GM18870 (cell line): ENCODE data around the gene CUEDC2.
A peak's percentile ranks its signal among the peaks of the same experiment; 100 is the strongest.

Source experiments
- ATAC-seq: cut with Tn5 transposase; IDR thresholded peaks from one replicate; pipeline ENCODE4 v1.9.1; 2021; ENCODE audit warnings: moderate library complexity; ENCODE audit not compliant: unreplicated experiment

CUEDC2 gene

GRCh38 chr10:102426803-102427287 lies 5.5 kb downstream of the CUEDC2 start:
- ATAC-seq: no peak

GRCh38 chr10:102425444-102425843 lies 6.9 kb downstream of the CUEDC2 start:
- no peak for ATAC-seq

- ATAC-seq: no peak
These were observed 7.5 kb downstream of the CUEDC2 start for GRCh38 chr10:102424916-102425315.

- no peak for ATAC-seq
These were observed 8.2 kb downstream of the CUEDC2 start for GRCh38 chr10:102424145-102424544.

GRCh38 chr10:102423372-102423968 lies 8.9 kb downstream of the CUEDC2 start:
- no peak for ATAC-seq

GRCh38 chr10:102422545-102423129 lies 9.7 kb downstream of the CUEDC2 start:
- ATAC-seq: no peak

- peak; percentile 1 for ATAC-seq
These were observed 10.4 kb downstream of the CUEDC2 start for GRCh38 chr10:102421757-102422512.

GRCh38 chr10:102421507-102421756 lies 10.9 kb downstream of the CUEDC2 start:
- no peak for ATAC-seq

- ATAC-seq: peak; percentile 67
These were observed 11.5 kb downstream of the CUEDC2 start, which contains the start of gene FBXL15 for GRCh38 chr10:102420714-102421506. Gene FBXL15, plus strand, starts transcription at chr10:102420836. Its CDS starts 294 bp downstream, at chr10:102421130.

- ATAC-seq: no peak
These were observed 12.1 kb downstream of the CUEDC2 start for GRCh38 chr10:102420181-102420713.

GRCh38 chr10:102419269-102420180 lies 12.8 kb downstream of the CUEDC2 start:
- ATAC-seq: no peak

- ATAC-seq: no peak
These were observed 13.6 kb downstream of the CUEDC2 start, which contains the start of gene PSD for GRCh38 chr10:102418622-102419268. Gene PSD, minus strand, starts transcription at chr10:102418785. Its CDS starts 1,747 bp downstream, at chr10:102417038.

GRCh38 chr10:102416695-102417094 lies 15.7 kb downstream of the CUEDC2 start:
- no peak for ATAC-seq

- ATAC-seq: no peak
These were observed 16.1 kb downstream of the CUEDC2 start for GRCh38 chr10:102416283-102416682.

- ATAC-seq: no peak
These were observed 17.6 kb downstream of the CUEDC2 start for GRCh38 chr10:102414749-102415148.

- ATAC-seq: no peak
These were observed 18.4 kb downstream of the CUEDC2 start for GRCh38 chr10:102413806-102414561.

- ATAC-seq: no peak
These were observed 19.2 kb downstream of the CUEDC2 start for GRCh38 chr10:102413053-102413705.

GRCh38 chr10:102412293-102412692 lies 20.1 kb downstream of the CUEDC2 start:
- no peak for ATAC-seq
